HG03280 (cell line): ENCODE measurements around the gene NT5C3B.
A peak's percentile ranks its signal among the peaks of the same experiment; 100 is the strongest.

ENCODE experiments used
- ATAC-seq: cut with Tn5 transposase; IDR thresholded peaks from one replicate; pipeline ENCODE4 v1.9.1; 2021; ENCODE audit warnings: mild to moderate bottlenecking, moderate library complexity; ENCODE audit not compliant: unreplicated experiment

Gene NT5C3B

DNA sequence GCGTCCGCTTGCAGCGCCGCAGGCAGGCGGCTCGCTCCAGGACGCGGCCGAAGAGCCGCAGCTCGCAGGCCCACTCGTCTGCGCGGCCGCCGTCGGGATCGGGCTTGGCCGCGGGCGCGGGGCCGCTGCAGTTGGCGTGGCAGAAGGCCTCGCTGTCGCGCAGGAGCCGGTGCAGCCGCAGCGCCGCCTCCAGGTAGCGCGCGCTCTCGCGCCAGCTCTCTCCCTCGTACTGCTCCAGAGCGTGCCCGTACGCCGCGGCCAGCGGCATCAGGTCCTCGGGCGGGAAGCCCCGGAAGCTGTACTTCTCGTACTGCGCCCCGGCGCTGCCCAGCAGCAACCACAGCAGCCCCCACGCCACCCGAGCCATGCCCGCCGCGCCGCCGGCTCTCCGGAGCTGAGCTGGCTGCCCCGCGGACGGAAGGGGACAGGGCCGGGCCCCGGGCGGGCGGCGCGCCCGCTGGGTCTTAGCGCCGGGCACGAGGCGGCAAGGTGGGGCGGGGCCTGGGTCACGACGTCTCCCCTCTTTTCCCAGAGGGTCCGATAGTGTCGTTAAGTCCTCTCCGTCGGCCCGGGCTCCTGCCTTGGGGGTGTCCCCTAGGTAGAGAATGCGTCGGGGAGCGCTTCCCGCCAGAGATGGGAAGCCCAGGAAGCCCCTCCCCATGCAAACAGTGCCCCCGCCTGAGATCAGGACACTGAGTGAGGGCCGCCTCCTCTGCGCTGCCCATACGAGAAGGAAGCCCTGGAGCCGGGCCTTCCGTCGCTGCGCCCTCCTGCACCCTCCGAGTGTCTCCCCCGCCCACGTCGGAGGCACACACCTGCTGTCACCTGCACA lies 24.3 kb downstream of the NT5C3B start, which contains the start of gene P3H4:
TSS of gene P3H4 (minus strand) at position 401 of the 832 bp plus-strand sequence. CDS start at position 367, 34 bp downstream.
- peak; percentile 70 for ATAC-seq

DNA sequence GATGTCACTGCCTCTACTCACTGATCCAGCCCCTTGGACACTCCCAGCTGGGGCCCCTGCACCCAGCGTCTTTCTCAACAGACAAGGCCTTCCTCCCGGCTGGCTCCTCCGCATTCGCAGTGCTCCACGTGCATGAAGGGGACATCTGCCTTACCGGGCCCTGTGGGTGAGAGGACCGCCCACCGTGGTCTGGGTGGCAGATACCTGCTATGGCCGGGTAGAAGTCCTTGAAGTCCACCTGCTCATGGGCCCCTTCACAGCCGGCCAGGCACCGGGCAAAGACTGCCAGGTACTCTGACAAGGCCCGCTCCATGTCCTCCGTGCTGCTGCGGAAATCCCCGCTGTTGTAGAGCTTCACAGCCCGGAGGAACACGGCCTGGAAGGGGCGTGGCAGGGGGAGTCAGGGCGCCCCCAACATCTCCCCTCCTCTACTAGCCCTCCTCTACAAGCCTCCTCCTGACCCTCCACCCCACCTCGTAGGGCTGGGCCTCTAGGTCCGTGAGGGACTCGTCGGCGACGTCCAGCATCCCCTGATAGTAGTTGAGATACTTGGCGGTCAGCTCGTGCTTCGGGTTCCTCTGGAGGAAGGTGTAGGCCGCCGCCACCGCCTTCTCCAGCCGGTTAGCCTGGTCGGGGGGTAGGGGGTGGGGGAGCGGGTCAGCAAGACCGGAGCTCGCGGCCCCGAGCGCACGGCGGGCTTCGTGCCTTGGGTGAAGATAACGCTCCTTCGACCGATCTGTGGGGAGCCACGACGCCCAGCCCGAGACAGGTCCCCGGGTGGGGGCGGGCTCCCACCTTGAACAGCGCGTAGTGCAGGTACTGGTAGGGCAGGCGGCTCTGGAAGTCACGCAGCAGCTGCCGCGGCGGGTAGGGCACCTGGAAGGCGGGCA lies 25.1 kb downstream of the NT5C3B start:
- no peak for ATAC-seq

DNA sequence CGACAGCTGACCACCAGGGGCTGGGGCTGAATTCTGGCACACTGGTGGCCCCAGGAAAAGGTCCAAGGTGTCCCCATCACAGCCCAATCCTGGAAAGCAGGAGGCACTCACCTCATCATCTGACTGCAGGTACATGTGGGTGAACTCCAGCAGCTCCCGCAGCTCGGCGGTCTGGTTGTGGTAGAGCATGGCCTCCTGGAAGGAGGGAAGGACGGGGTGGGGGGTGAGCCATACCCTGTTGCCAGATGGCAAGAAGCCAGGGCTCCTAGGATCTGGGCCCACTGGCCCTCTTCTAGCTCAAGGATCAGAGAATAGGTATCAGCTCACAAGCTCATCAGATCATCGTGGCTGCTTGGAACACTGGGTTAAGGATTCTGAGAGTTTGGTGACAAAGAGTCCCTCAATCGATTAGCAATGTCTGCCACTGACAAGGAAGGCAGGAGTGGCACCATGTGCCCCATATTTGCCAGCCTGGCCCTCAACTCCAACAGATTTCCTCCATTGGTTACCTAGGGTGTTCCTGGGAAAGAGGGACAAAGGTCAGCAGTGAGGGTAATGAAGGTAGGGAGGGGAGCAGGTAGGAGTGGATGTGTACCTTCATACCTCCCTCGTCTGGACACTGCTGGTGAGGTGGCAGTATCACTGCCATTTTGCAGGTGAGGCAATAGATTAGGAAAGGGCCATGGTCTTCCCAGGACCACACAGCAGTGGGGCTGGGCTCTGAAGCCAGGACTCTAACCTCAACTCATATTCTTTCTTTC lies 29.2 kb downstream of the NT5C3B start:
- no peak for ATAC-seq

DNA sequence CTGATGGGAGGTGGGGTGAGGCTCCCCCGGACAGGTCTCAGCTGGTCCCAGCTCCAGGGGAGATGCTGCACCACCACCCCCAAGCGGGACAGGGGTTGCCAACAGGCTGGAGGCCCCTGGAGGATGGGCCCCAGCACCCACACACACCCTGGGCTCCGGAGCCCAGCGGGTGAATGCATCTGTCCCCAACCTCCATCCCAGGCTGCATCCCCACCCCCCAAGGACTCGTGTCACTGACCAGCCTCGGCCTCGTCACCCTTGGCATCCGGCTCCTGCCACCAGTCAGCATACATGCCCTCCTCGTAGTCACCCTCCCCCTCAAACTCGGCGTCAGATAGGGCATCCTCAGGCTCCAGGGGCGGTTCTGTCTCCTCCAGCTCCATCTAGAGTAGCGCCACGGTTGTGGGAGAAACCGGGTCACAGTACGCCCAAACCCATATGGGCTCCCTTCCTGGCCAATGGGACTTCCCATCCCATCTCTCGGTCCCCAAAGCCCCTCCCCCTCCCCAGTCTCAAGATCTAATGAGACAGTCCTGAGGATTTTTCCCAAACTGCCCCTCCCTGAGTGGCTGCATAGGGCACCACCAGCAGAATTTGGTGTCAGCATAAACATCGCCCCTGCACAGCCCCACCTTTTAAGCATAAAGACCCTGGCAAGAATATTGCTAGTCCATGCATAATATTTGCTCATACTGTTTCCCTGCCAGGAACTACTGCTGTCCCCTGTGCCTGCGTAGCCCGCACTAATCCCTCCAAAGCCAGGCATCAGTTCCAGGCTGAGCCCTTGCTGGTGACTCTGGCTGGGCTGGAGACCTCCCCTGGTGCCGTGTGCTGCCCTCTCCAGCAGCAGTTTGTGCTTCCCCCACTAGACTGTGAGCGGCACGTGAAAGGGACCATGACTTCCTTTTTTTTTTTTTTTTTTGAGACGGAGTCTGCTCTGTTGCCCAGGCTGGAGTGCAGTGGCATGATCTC lies 32.7 kb downstream of the NT5C3B start:
- ATAC-seq, result no peak

DNA sequence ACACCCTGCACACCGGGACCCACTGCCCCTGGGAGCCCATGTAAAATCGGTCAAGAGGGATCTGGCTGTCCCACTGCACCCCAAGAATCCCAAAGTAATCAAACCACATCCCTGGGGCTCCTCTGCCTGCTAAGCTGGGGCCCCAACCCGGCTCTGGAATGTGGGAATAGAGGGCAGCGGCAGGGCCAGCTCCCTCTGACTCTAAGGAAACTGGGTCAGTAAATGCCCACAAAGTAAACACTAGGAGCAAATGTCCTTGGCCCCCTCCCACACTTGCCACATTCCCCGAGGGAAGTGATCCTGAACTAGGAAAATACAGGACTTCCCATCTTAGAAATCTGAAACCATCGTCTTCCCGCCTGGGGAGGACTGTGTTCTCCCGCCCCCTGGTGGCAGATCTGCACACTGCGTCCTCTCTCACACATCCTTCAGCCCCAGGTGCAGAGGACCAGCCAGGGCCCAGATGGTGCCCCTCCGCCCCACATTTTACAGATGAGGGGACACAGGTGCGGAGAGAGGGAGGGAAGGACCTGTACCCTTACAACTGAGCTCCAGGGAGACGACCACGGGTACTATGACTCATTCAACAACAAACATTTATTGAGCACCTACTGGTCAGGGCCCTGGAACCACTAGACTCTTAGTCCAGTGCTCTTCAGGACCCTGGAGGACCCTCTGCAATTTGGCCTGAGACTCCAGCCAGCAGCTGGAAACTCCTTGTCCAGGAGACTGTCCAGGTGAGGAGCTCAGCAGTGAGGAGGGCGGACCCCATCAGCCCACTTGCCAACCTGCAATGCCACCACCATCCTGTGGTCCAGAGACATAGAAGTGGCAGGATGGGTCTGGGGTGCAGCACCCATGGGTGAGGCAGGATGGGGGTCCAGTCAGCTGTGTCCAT lies 34.4 kb downstream of the NT5C3B start:
- ATAC-seq, result no peak

DNA sequence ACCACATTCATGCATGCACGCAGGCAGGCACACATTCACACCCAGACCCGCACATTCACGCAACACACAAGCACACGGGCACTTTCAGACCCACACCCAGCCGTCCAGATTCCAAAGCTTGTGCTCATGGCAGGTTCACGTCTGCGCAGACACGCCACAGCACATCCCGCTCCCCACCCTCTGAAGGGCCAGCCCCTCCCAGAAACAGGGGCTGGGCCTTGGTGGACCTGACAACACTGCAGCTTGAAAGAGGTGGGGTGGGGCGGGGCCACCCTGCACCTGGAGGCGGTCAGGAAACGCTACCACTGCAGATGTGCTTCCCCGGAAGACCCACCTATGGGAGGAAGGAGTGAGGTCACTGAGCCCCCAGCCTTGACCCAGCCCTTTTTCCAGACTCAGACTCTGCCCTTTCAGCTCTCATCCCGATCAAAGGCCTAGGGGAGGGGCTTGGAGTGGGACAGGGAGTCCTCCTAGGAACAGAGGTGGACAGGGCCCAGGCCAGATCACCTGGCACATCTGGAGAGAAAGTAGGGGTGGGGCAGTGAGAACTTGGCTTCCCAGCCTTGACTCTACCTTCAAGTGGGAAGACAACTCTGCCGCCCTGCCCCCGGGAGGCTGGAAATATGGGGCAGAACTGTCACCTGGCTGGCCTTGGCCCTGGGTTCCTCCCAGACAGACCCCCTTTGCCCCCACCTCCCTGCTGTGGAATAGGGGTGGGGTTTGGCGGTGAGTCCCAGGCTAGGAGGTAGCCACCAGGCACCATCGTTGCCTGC lies 35.2 kb downstream of the NT5C3B start:
- no peak for ATAC-seq

DNA sequence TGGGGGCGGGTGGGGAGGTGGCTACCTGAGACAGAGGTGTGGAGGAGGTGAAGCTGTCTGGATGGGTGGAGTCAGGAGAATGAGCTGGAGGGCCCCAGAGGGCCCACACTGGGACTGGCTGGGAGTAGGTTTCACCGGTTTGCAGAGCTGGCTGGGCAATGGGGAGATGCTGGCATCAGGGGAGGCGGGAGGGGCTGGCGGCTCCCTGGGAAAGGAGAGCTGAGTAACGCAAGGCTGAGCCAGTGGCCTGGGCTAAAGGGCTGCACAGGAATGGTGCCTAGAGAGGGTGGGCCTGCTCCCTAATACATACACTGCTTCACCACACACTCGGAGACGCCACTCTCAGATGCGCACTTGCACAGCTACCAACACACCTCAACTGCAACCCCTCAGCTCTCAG lies 36.7 kb downstream of the NT5C3B start:
- ATAC-seq, result no peak

DNA sequence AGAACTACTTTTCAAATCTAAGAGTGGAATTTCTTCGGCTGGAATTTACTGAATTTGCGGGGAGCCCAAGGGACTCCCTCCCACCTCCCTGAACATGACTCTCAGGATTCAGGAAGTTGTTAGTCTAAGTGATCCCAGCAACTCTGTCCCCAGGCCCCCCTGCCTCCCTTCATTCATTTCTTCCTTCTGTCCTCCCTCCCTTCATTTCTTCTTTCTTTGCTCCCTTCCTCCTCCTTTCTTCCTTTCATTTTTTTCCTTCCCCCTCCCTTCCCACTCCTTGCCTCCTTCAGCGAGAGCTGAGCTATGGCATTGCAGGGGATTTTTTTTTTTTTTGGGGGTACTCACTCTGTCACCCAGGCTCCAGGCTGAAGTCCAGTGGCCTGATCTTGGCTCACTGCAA lies 38.7 kb downstream of the NT5C3B start:
- no peak for ATAC-seq

DNA sequence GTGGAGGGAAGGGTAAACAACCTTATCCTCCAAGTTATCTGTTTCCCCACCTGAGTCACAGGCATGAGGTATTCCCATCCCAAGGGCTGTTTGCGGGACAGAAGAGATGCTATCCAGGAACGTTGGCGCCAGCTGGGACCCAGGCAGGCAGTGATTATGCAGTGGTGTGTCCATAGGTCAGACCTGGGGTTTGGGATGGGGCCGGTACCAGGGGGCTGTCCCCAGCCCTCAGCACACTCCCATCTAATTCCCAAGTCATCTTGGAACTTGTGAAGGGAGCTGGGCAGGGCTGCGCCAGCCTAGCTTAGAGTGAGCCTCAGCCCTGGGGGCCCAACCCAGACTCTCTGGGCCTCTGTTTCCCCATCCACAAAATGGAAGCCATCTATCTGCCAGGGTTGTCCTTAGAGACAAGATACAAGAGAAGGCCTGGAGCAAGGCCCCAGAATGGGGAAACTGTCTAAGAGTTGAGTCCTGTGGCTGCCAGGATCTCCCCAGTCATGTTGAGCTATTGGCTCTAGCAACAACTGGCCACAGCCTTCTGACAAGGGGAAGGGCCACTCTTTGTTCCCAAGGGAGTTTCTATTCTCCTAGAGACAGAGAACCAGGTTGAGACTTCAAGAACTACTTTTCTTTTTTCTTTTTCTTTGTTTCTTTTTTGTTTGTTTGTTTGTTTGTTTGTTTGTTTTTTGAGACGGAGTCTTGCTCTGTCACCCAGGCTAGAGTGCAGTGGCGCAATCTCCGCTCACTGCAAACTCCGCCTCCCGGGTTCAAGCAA lies 39.7 kb downstream of the NT5C3B start:
- no peak for ATAC-seq

DNA sequence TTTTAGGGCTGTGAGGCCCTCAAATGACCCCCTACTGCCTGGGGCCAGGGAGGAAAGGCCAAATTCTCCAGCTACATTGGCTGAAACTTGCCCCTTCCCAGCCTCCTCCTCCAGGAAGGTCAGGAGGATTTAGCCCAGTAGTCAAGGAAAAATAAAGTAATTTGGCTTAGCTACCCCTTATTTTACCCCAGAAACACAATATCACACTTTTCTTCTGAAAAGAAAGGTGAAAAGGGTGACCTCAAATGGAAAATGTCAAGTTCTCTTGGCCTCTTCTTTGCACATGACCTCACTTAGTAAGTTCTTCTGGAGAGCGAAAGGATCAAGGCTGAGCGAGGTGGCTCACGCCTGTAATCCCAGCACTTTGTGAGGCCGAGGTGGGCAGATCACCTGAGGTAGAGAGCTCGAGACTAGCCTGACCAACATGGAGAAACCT lies 41.5 kb downstream of the NT5C3B start:
- ATAC-seq, result no peak

DNA sequence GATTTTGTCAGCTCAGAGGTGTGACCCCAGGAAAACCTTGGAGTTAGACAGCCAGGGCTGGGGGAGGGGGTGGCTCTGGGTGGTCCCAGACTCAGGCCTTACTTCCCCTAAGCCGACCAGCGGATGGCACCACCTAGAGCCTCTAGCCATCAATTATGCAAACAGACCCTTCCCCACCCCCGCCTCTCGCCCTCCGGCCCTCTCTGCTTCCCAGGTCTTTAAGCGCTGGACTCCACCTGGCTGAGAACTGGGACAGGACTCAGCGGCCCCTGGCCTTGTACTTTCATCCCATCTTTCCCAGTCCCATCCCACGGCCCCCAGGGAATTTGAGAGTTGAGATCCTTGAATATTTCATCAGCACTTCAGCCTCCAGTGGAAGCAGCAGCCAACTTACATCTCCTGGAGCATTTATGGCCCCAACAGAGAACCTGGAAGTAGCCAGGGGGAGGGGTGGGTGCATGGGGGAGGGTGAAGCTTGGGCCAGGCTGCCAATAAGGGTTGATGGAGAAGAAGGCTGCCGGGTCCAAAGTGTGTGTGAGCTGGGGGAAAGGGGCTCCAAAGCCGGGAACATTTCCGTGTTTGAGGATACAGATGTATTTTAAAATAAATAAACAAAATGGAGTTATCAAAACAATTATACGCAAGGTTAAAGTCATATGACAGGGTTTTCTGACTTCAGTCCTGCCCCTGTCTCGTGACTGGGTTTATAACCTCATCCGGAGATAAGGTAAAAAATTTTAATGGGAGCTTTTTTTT lies 42.1 kb downstream of the NT5C3B start:
- no peak for ATAC-seq

DNA sequence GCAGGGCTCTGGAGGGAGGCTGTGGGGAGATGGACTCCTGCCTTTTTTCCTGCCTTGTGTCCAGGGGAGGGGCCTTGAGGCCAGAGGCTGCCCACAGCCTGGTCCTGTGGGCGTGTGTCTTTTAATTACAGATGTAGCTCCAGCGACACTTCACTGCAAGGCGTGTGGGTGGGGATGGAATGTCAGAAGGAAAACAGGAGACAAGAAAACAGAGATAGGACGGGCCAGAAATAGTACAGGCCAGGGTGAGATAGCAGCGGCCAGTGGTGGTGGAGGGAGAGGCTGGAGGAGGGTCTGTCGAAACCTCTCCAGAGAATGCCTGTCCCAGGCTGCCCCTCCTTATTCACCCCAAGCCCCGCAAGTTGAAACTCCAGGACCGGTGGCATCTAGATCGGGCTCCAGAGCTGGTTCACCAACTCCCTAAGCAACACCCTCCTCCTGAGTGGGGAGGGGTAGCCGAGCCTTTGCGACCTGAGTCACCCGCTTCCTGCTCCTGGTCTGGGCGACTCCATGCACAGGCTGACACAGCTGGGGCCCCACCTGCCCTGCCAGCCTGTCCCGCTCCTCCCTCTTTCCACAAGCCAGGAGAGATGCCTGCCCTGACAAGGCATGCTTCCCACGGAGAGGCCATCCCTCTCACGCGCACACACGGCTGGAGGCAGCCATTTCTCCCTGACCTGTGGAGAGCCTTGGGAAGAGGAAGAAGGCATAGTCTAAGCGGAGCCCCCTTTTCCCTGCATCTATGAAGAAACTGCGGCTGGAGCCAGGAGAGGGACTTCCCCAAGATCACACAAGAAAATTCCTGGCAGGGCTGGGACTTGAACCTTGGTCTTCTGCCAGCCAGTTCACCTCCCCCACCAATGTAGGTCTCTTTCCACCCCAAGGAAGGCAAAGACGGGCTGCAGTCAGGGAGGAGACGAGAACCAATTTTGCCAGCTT lies 42.9 kb downstream of the NT5C3B start:
- no peak for ATAC-seq

DNA sequence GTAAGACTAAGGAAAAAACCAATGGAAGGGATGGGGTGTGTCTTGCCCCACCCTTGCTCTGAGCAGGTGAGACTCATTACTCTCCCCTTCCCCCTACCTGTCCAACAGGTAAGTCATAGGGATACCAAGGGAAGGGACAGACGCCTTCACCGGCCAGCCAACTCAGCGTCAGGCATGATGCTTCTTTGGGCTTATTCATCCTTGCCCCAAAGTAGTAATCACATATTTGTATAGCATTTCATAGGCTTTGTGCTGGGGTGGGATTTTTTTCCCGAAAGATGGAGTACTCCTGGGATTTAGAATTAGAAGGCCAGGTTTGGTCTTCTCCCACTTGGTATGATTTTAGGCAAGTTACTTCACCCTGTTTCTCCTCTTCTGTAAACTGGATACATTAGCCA lies 49.0 kb downstream of the NT5C3B start:
- no peak for ATAC-seq

DNA sequence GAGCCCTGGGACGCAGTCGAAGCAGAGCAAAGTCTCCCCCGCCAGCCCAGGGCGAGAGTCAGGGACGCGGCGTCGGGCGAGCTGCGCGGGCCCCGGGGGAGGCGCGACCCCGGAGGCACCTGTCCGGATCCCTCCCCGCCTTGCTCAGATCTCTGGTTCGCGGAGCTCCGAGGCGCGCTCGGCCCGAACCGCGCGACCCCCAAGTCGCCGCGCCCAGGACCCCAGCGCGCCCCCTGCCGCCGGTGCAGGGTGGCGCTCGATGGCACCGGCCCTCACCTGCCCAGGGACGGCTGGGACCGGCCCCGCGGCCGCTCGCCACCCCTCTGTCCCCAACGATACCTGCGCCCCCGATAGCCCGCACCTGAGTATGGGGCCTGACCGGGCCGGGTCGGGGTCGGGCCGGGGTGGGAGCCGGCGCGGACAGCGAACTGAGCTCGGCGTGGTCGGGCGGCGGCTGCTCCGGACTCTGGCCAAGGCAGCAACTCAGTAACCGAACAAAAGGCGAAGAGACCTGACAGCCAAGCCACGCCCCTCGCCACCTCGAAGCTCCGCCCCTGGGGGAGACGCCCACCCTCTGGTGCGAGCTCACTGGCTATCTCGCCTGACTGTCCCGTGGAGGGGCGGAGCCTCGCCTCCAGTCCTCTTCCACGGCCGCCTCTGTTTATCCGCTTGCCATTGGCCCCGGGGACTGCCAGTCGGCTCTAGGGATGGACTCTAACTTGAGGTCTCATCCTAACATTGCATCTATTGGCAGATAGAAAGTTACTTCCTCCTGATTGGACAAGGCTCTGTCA lies 49.6 kb downstream of the NT5C3B start, which contains the start of gene JUP:
TSS of gene JUP (minus strand) at position 485 of the 794 bp plus-strand sequence. CDS start 14,857 bp downstream, outside the sequence.
- peak; percentile 88 for ATAC-seq

DNA sequence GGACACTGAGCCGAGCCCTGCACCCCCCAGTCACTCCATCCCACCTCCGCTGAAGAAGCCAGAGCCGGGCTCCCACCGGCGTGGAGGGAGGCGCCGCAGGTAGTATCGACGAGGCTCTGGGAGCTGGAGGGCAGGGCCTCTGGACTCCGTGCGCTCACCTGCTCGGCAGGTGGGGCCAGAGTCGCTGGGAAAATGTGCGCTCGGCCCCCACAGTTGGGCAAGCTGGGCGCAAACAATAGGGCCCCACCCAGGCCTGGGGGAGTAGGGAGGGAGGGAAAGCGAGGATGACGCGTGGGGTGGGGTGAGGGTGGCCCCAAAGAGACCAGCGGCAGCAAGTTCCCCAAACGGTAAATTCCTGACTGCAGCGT lies 50.2 kb downstream of the NT5C3B start:
- no peak for ATAC-seq
